ENCODE results near the gene SKP1. TPM values are rescaled to one million over a fixed set of nuclear protein-coding genes. Genes with fewer than 3 reads are reported as not detected.
A peak's percentile ranks its signal among the peaks of the same experiment; 100 is the strongest.

The SKP1 gene
- total RNA-seq, 6 donors from 2014 or later: 24.1 to 232 (median 162) TPM

- no peak for DNase-seq
Measured at GRCh38 chr5:134128648-134128995, 48.1 kb downstream of the SKP1 start.

GRCh38 chr5:134127988-134128647 lies 48.6 kb downstream of the SKP1 start:
- H3K36me3 ChIP-seq: peaks cover 0 to 16% (median 3%) of the 10 kb centered on the region in 4 donors
- no peaks in the 10 kb centered on the region for H3K27me3 ChIP-seq
- ATAC-seq (ENCODE audit: low FRiP score in 2 of 2): no peak
- 74 to 84% methylated on average over 18 of the region's 18 CpGs for WGBS, 2 donors
- no peaks in the 10 kb centered on the region for H3K9me3 ChIP-seq
- H3K27ac ChIP-seq: peak overlapping the region in 3 of 4 donors; percentile 36 to 74 (median 74)
- H3K4me1 ChIP-seq: peaks cover 47 to 90% (median 65%) of the 10 kb centered on the region in 4 donors
- TF ChIP-seq CTCF (IDR thresholded peaks at IDR 0.05) (no peak), POLR2AphosphoS5 (IDR thresholded peaks at IDR 0.05) (no peak), POLR2A (IDR thresholded peaks at IDR 0.05) (no peak), EP300 (IDR thresholded peaks at IDR 0.05) (no peak)
- H3K4me3 ChIP-seq: no peak overlapping the region
- no peak for DNase-seq

More at GRCh38 chr5:134128648-134128995, 48.1 kb downstream of the SKP1 start:
- H3K36me3 ChIP-seq: peaks cover 0 to 17% (median 3%) of the 10 kb centered on the region in 4 donors
- 70 to 81% methylated on average over 2 to 5 of the region's 5 CpGs for WGBS, 2 donors
- no peaks in the 10 kb centered on the region for H3K9me3 ChIP-seq
- H3K4me1 ChIP-seq: peaks cover 47 to 90% (median 65%) of the 10 kb centered on the region in 4 donors
- H3K27ac ChIP-seq: peak overlapping the region in 3 of 4 donors; percentile 36 to 74 (median 74)
- no peak overlapping the region for H3K4me3 ChIP-seq
- TF ChIP-seq POLR2AphosphoS5 (IDR thresholded peaks at IDR 0.05): no peak
- no peaks in the 10 kb centered on the region for H3K27me3 ChIP-seq
- ATAC-seq (ENCODE audit: low FRiP score in 2 of 2): no peak

GRCh38 chr5:134127376-134127861 lies 49.3 kb downstream of the SKP1 start:
- peak overlapping the region; percentile 25 to 74 (median 55) for H3K27ac ChIP-seq
- WGBS, 2 donors: 52 to 56% methylated on average over 10 to 15 of the region's 15 CpGs
- peaks cover 47 to 84% (median 62%) of the 10 kb centered on the region in 4 donors for H3K4me1 ChIP-seq
- H3K4me3 ChIP-seq: no peak overlapping the region
- TF ChIP-seq EP300 (IDR thresholded peaks at IDR 0.05) (no peak), POLR2AphosphoS5 (IDR thresholded peaks at IDR 0.05) (no peak), CTCF (IDR thresholded peaks at IDR 0.05) (no peak), POLR2A (IDR thresholded peaks at IDR 0.05) (no peak)
- ATAC-seq (ENCODE audit: low FRiP score in 2 of 2) (no peak), DNase-seq (no peak)
- no peaks in the 10 kb centered on the region for H3K27me3 ChIP-seq
- no peaks in the 10 kb centered on the region for H3K9me3 ChIP-seq
- peaks cover 0 to 16% (median 3%) of the 10 kb centered on the region in 4 donors for H3K36me3 ChIP-seq

- TF ChIP-seq CTCF (IDR thresholded peaks at IDR 0.05): no peak
- peak in 1 of 2 donors; percentile 32 for TF ChIP-seq POLR2AphosphoS5 (IDR thresholded peaks at IDR 0.05)
- Histone ChIP-seq H3K27me3 (no peaks in the 10 kb centered on the region), H3K4me3 (no peak overlapping the region), H3K36me3 (peaks cover 0 to 3% (median 0%) of the 10 kb centered on the region in 4 donors), H3K9me3 (no peaks in the 10 kb centered on the region), H3K27ac (peak overlapping the region; percentile 44 to 74 (median 67)), H3K4me1 (peaks cover 42 to 63% (median 47%) of the 10 kb centered on the region in 4 donors)
- DNase-seq: peak in 1 of 2 donors; percentile 49
- ATAC-seq (ENCODE audit: low FRiP score in 2 of 2): peak in 1 of 2 donors; percentile 41
- WGBS, 2 donors: 43 to 54% methylated on average over 8 to 14 of the region's 14 CpGs
Measured at GRCh38 chr5:134125039-134126015, 51.4 kb downstream of the SKP1 start.
